GM23338 (cell line): Measurements from ENCODE around the gene SERAC1.

ENCODE experiments used
- CTCF ChIP-seq, 2 experiments: fragments of 200-600 bp in 1 of 2; sonication (generic) in 1 of 2; conservative IDR thresholded peaks; 2 replicates each; pipeline versions ENCODE4 v1.5.1 to v1.6.1; 2016 to 2017; ENCODE audit warnings: antibody characterized with exemption in 2 of 2, low read depth in 2 of 2, mild to moderate bottlenecking in 2 of 2, moderate library complexity in 1 of 2
- NANOG ChIP-seq: IDR thresholded peaks from 2 replicates; pipeline ENCODE4 v1.6.1; 2016; ENCODE audit warnings: antibody characterized with exemption, borderline replicate concordance

GRCh38 chr6:158154816-158155215 lies 13.2 kb downstream of the SERAC1 start:
- TF ChIP-seq CTCF (conservative IDR thresholded peaks at IDR 0.05; ENCODE audit: low read depth in 2 of 2) (no peak), NANOG (no peak)
